PC-3 (cell line): Measurements from ENCODE around the gene RNF217. TPM values are rescaled to one million over a fixed set of nuclear protein-coding genes. Genes with fewer than 3 reads are reported as not detected.
A peak's percentile ranks its signal among the peaks of the same experiment; 100 is the strongest.

Source experiments
- ATAC-seq: fragments of 200-7000 bp; cut with Tn5 transposase; 2 replicates; pipeline ENCODE4 v1.9.1; 2020; ENCODE audit warnings: mild to moderate bottlenecking, moderate library complexity
- BruUV-seq: library from RNA; stranded (reverse); fragments of 400-500 nt; replicated peaks from 2 replicates; lab custom pipeline; 2021; lab: Mats Ljungman, UMichigan
- CTCF ChIA-PET: fragments of 300-600 bp; sonication (Branson Sonifier 250); formaldehyde crosslinking; loops from one replicate; lab custom pipeline; 2022; ENCODE audit warnings: antibody characterized with exemption; lab: Charles Lee
- POLR2A ChIA-PET: fragments of 300-600 bp; sonication (Branson Sonifier 250); formaldehyde crosslinking; loops from one replicate; lab custom pipeline; 2022; ENCODE audit warnings: antibody characterized with exemption; ENCODE audit not compliant: unreplicated experiment; lab: Charles Lee
- DNase-seq: peaks from one replicate; pipeline ENCODE4 v3.0.0-alpha.2; 2015
- H2AFZ ChIP-seq: fragments of 300-600 bp; sonication (generic); 2 replicates; pipeline ENCODE4 v1.6.0; 2016; ENCODE audit warnings: antibody characterized with exemption, low read length
- H3F3A ChIP-seq: fragments of 300-600 bp; sonication (generic); one replicate; pipeline ENCODE4 v1.6.0; 2017; ENCODE audit warnings: antibody characterized with exemption, low read length, control low read depth, mild to moderate bottlenecking; ENCODE audit not compliant: unreplicated experiment
- H3K27ac ChIP-seq: fragments of 300-600 bp; sonication (generic); 2 replicates; pipeline ENCODE4 v1.5.1; 2016; ENCODE audit warnings: mild to moderate bottlenecking, low read length
- H3K27me3 ChIP-seq: fragments of 300-600 bp; sonication (generic); 2 replicates; pipeline ENCODE4 v1.6.1; 2016; ENCODE audit warnings: low read length, mixed read lengths
- H3K36me3 ChIP-seq: fragments of 300-600 bp; sonication (generic); 2 replicates; pipeline ENCODE4 v1.6.1; 2016; ENCODE audit warnings: low read depth, mixed run types, low read length, mixed read lengths
- H3K4me1 ChIP-seq: fragments of 300-600 bp; sonication (generic); 2 replicates; pipeline ENCODE4 v1.5.1; 2016; ENCODE audit warnings: low read length; ENCODE audit not compliant: insufficient read depth
- H3K4me2 ChIP-seq: fragments of 300-600 bp; sonication (generic); 2 replicates; pipeline ENCODE4 v1.6.0; 2016; ENCODE audit warnings: low read length
- H3K4me3 ChIP-seq: fragments of 300-600 bp; sonication (generic); 2 replicates; pipeline ENCODE4 v1.5.1; 2016; ENCODE audit warnings: mild to moderate bottlenecking, low read length, mixed read lengths
- H3K79me2 ChIP-seq: fragments of 300-600 bp; sonication (generic); 2 replicates; pipeline ENCODE4 v1.6.1; 2017; ENCODE audit warnings: low read length, mixed read lengths
- H3K9ac ChIP-seq: fragments of 300-600 bp; sonication (generic); 2 replicates; pipeline ENCODE4 v1.6.0; 2016; ENCODE audit warnings: mild to moderate bottlenecking, low read length
- H3K9me2 ChIP-seq: fragments of 300-600 bp; sonication (generic); replicated peaks from 2 replicates; pipeline ENCODE4 v1.6.1; 2016; ENCODE audit warnings: mixed run types, low read length, mixed read lengths
- H3K9me3 ChIP-seq: fragments of 300-600 bp; sonication (generic); 2 replicates; pipeline ENCODE4 v1.6.1; 2016; ENCODE audit warnings: low read length, mixed read lengths
- H4K20me1 ChIP-seq: fragments of 300-600 bp; sonication (generic); 2 replicates; pipeline ENCODE4 v1.6.1; 2016; ENCODE audit warnings: low read length, mixed read lengths
- CTCF ChIP-seq: fragments of 300-600 bp; sonication (generic); conservative IDR thresholded peaks from 2 replicates; pipeline ENCODE4 v1.5.1; 2017; ENCODE audit warnings: antibody characterized with exemption, low read depth, mild to moderate bottlenecking, low read length
- EZH2 ChIP-seq: fragments of 300-600 bp; sonication (generic); IDR thresholded peaks from one replicate; pipeline ENCODE4 v1.6.1; 2017; ENCODE audit warnings: antibody characterized with exemption, mild to moderate bottlenecking, low read length; ENCODE audit not compliant: unreplicated experiment
- EZH2phosphoT487 ChIP-seq: fragments of 300-600 bp; sonication (generic); IDR thresholded peaks from 2 replicates; pipeline ENCODE4 v1.6.1; 2018; ENCODE audit warnings: mild to moderate bottlenecking, antibody characterized with exemption, low read length, borderline replicate concordance
- intact Hi-C: fragments of 100-400 bp; cut with micrococcal nuclease; formaldehyde crosslinking; loops from 2 replicates; pipeline ENCODE4 v1.9.0; 2023
- total RNA-seq: library from RNA; depleted of rRNA; stranded (reverse); fragments of >200 nt; gene quantifications from 2 replicates; pipeline ENCODE4 v1.2.3, GENCODE V29; 2014

The RNF217 gene
- total RNA-seq, 1 experiment from 2014 or later: 7.7 TPM

- peak overlapping the region; percentile 76 for H3K4me2 ChIP-seq
- ATAC-seq: peak; percentile 32
- H3K79me2 ChIP-seq: peaks cover 42% of the 10 kb centered on the region
- intact Hi-C loops: loop anchor here (1.0 to 5.0 kb wide), 3 partner anchors 32 to 152 kb away; no protein-coding TSS in a partner anchor
- no TSS peak for BruUV-seq
- peak overlapping the region; percentile 76 for H3K4me3 ChIP-seq
- no peaks in the 10 kb centered on the region for H3K9me3 ChIP-seq
- DNase-seq: peak; percentile 25
- H2AFZ ChIP-seq: peak overlapping the region; percentile 80
- H3K27me3 ChIP-seq: no peaks in the 10 kb centered on the region
- peak overlapping the region; percentile 61 for H3K9ac ChIP-seq
- 0 out of 2 replicates have a peak, but pooled peaks cover 5% of the 10 kb centered on the region for H4K20me1 ChIP-seq
- peaks cover 44% of the 10 kb centered on the region for H3K4me1 ChIP-seq
- no peaks in the 10 kb centered on the region for H3K9me2 ChIP-seq
- no peaks in the 10 kb centered on the region for H3F3A ChIP-seq
- no peaks in the 10 kb centered on the region for H3K36me3 ChIP-seq
- ChIA-PET CTCF (interaction anchor here (0.6 to 1.1 kb wide), 2 partner anchors 43 to 92 kb away, joined by 3 to 6 read pairs; no protein-coding TSS in a partner anchor), POLR2A (no interaction called here)
- H3K27ac ChIP-seq: peak overlapping the region; percentile 28
- no peak for TF ChIP-seq CTCF
- no peak for TF ChIP-seq EZH2phosphoT487
- no peak for TF ChIP-seq EZH2
These were observed 590 bp downstream of the RNF217 start for GRCh38 chr6:124962639-124963415.

- DNase-seq: peak; percentile 19
- H4K20me1 ChIP-seq: 0 out of 2 replicates have a peak, but pooled peaks cover 5% of the 10 kb centered on the region
- H3K36me3 ChIP-seq: no peaks in the 10 kb centered on the region
- peaks cover 50% of the 10 kb centered on the region for H3K4me1 ChIP-seq
- no peaks in the 10 kb centered on the region for H3K27me3 ChIP-seq
- ChIA-PET CTCF (interaction anchor here (0.6 to 1.1 kb wide), 2 partner anchors 42 to 93 kb away, joined by 3 to 6 read pairs; no protein-coding TSS in a partner anchor), POLR2A (no interaction called here)
- H3F3A ChIP-seq: no peaks in the 10 kb centered on the region
- peak overlapping the region; percentile 80 for H2AFZ ChIP-seq
- intact Hi-C loops: loop anchor here (1.0 to 5.0 kb wide), 3 partner anchors 32 to 151 kb away; no protein-coding TSS in a partner anchor
- TF ChIP-seq CTCF (no peak), EZH2 (no peak)
- H3K4me3 ChIP-seq: peak overlapping the region; percentile 76
- BruUV-seq: no TSS peak
- H3K4me2 ChIP-seq: peak overlapping the region; percentile 76
- peaks cover 47% of the 10 kb centered on the region for H3K79me2 ChIP-seq
- ATAC-seq: peak; percentile 5
- no peaks in the 10 kb centered on the region for H3K9me2 ChIP-seq
- no peaks in the 10 kb centered on the region for H3K9me3 ChIP-seq
- peak overlapping the region; percentile 61 for H3K9ac ChIP-seq
- H3K27ac ChIP-seq: peak overlapping the region; percentile 28
These were observed 1.2 kb downstream of the RNF217 start for GRCh38 chr6:124963416-124963785.
